ENCODE data around the gene IGF1R.
A peak's percentile ranks its signal among the peaks of the same experiment; 100 is the strongest.
"Not testable (repeated sequence)": the region's sequence is repeated elsewhere in the genome, so short reads cannot be mapped to it uniquely, and the experiment has no call there.

Gene IGF1R

DNA sequence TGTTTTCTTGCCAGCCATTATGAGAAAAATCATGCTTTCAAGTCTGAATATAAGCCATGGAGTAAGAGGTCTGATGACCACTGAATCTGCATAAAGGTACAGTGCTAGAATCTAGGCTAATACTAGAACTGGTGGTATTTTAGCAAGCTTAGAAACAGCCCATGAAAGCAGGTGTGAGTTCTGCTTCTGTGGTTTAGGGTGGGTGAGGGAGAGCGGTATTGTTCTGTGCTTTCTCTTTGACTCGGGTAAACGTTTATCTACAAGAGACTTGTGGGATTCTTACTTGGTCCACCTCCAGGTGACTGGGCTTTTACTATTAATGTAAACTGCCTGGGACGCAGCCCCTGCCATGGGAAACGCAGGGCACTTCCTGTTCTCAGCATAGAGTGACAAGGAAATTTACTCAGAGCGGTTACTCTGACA is 304.1 kb downstream of the IGF1R start:
- DNase-seq: no peak

DNA sequence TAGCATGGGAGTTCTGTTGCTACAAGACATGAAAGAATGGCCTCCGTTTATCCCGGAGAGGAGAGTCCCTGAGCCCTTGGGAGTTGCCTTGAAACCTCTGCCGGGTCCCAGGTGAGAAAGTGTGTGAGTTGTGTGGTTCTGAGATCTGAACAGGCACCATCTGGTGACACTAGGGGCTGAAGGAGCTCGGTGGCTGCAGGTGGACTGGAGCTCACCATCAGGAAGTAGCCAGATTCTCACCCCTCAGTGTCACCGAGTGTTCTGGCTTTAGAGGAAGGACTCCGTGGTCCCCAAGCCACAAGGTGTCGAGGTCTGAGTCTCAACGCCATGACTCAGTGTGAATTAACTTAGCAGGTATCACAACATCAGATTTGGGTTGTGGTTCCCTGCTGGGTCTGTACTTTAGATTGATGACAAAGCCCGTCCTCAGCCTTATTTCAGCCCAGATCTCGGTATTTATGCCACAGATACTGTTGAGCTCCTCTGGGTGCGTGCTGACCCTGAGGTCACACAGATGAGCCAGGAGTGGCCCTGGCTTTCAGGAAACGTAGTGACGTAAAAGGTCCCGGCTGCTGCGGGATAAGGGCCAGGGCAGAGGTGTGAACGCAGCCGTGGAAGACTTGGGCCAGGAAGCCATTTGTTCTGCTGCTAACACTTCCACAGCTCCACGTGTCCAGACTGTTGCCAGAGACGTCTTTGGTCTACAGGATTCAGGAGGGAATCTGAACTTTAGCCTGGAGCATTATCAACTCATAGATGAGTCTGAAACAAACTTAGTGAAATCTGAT is 304.9 kb downstream of the IGF1R start:
- no peak for DNase-seq

DNA sequence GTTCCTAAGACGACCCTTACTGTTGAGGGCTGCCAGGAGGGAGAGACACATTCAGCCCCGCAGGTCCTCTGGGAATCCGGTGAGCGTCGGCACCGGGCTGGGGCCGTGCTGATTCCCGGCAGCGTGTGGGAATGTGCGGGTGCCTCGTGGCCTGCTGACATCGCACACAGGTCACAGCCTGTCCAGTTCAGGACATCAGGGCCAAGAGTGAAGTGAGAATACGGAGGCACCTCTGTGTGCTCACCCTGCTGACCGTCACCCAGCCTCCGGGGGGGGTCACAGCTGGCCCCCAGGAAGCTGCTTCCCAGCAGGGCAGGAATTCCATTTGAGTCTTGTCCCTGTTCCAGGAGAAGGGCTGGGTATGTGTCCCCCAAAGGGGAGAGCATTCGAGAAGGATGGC is 305.6 kb downstream of the IGF1R start:
- DNase-seq: no peak

DNA sequence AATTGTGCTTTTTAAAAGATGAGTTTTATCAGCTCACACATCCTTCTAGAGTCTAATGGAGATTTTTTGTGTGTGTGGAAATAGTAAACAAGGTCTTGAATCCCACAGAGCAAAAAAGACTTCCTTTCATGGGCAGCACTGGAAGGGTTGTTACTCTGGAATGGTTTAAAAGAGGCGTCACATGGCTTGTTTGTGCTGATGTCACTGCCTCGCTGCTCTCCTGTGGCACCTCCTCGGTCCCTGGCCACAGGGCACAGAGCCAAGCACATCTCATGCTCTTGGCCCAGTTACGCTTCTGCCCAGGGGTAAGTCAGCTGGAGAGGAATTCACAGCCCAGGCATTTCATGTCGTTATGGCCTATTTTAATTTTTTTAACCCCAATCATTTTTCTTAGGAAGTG is 306.1 kb downstream of the IGF1R start:
- DNase-seq: peak; percentile 12

DNA sequence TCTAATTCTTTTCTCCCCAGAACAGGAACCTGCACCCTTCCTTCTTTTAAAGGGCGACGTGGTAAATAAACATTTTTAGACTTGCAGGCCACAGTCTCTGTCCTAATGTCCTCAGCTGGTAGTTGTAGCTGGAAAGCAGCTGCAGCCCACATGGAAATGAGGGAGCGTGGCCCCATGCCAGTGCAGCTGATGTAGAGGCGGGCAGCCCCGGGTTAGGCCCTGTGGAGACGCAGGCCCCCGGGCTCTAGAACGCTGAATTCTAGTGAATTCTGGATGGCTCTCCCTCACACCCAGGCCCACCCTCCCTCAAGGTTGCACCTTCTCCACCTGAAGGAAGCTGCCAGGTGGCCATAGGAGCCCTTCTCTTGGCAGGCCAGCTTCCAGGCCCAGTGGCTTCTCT is 307.0 kb downstream of the IGF1R start:
- no peak for DNase-seq

DNA sequence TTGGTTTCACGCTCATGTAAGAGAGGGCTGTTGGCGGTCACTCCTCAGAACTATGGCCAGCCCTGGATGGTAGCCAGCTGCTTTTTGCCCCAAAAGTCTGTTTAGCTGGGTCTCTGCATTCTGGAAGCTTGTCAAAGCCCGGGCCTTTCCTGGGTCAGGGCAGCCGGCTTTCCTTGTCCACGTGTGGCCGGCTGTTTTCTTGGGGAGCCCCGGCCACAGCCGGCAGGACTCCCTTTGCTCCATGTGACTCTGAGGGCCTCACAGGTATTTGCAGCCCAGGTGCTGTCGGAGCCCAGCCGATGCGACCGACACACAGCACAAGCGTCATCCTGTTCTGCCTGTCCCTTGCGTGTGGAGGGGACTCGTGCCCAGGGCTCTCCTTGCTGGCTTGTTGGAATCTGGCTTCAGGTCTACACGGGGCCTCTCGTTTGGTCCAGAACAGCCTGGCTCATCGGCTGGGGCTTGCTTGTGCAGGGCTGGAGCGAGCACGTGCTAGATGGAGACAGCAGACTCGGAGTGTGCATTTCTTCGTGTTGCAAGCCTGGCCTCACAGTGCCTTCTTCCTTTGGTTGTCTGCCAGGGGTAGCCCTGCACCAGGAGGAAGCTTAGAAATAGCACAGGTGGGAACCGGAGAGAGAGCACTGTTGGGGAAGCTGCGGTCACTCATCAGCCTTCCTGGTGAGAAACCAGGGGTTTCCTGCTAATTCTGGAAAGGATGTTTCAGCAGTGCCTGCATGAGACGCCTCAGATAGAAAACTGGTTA is 307.8 kb downstream of the IGF1R start:
- no peak for DNase-seq

DNA sequence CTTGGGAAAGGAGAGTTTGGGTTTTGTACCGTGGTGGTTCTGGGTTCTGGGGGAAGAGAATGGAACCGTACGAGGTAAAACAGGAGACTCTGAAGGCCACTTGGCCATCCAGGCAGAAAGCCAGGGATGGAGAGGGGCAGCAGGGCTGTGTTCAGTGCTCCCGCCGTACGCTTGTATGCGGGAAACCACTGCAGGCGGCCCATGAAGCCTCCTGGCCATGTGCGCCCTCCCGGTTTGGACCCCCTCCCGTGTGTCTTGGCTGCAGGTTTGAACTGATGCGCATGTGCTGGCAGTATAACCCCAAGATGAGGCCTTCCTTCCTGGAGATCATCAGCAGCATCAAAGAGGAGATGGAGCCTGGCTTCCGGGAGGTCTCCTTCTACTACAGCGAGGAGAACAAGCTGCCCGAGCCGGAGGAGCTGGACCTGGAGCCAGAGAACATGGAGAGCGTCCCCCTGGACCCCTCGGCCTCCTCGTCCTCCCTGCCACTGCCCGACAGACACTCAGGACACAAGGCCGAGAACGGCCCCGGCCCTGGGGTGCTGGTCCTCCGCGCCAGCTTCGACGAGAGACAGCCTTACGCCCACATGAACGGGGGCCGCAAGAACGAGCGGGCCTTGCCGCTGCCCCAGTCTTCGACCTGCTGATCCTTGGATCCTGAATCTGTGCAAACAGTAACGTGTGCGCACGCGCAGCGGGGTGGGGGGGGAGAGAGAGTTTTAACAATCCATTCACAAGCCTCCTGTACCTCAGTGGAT is 308.6 kb downstream of the IGF1R start:
- no peak for DNase-seq

DNA sequence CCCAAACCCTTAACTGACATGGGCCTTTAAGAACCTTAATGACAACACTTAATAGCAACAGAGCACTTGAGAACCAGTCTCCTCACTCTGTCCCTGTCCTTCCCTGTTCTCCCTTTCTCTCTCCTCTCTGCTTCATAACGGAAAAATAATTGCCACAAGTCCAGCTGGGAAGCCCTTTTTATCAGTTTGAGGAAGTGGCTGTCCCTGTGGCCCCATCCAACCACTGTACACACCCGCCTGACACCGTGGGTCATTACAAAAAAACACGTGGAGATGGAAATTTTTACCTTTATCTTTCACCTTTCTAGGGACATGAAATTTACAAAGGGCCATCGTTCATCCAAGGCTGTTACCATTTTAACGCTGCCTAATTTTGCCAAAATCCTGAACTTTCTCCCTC is 309.3 kb downstream of the IGF1R start:
- no peak for DNase-seq

DNA sequence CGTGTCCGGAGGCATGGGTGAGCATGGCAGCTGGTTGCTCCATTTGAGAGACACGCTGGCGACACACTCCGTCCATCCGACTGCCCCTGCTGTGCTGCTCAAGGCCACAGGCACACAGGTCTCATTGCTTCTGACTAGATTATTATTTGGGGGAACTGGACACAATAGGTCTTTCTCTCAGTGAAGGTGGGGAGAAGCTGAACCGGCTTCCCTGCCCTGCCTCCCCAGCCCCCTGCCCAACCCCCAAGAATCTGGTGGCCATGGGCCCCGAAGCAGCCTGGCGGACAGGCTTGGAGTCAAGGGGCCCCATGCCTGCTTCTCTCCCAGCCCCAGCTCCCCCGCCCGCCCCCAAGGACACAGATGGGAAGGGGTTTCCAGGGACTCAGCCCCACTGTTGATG is 309.7 kb downstream of the IGF1R start:
- no peak for DNase-seq

DNA sequence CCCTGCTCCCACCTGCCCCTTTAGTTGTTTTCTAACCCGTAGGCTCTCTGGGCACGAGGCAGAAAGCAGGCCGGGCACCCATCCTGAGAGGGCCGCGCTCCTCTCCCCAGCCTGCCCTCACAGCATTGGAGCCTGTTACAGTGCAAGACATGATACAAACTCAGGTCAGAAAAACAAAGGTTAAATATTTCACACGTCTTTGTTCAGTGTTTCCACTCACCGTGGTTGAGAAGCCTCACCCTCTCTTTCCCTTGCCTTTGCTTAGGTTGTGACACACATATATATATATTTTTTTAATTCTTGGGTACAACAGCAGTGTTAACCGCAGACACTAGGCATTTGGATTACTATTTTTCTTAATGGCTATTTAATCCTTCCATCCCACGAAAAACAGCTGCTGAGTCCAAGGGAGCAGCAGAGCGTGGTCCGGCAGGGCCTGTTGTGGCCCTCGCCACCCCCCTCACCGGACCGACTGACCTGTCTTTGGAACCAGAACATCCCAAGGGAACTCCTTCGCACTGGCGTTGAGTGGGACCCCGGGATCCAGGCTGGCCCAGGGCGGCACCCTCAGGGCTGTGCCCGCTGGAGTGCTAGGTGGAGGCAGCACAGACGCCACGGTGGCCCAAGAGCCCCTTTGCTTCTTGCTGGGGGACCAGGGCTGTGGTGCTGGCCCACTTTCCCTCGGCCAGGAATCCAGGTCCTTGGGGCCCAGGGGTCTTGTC is 310.7 kb downstream of the IGF1R start:
- DNase-seq: no peak

DNA sequence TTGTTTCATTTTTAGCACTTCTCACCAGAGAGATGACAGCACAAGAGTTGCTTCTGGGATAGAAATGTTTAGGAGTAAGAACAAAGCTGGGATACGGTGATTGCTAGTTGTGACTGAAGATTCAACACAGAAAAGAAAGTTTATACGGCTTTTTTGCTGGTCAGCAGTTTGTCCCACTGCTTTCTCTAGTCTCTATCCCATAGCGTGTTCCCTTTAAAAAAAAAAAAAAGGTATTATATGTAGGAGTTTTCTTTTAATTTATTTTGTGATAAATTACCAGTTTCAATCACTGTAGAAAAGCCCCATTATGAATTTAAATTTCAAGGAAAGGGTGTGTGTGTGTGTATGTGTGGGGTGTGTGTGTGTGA is 311.3 kb downstream of the IGF1R start:
- DNase-seq: no peak

DNA sequence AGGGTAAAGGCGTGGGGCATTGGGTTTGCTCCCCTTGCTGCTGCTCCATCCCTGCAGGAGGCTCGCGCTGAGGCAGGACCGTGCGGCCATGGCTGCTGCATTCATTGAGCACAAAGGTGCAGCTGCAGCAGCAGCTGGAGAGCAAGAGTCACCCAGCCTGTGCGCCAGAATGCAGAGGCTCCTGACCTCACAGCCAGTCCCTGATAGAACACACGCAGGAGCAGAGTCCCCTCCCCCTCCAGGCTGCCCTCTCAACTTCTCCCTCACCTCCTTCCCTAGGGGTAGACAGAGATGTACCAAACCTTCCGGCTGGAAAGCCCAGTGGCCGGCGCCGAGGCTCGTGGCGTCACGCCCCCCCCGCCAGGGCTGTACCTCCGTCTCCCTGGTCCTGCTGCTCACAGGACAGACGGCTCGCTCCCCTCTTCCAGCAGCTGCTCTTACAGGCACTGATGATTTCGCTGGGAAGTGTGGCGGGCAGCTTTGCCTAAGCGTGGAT is 312.3 kb downstream of the IGF1R start:
- no peak for DNase-seq

DNA sequence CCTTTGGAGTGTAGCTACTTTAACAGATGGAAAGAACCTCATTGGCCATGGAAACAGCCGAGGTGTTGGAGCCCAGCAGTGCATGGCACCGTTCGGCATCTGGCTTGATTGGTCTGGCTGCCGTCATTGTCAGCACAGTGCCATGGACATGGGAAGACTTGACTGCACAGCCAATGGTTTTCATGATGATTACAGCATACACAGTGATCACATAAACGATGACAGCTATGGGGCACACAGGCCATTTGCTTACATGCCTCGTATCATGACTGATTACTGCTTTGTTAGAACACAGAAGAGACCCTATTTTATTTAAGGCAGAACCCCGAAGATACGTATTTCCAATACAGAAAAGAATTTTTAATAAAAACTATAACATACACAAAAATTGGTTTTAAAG is 315.1 kb downstream of the IGF1R start:
- DNase-seq: no peak

DNA sequence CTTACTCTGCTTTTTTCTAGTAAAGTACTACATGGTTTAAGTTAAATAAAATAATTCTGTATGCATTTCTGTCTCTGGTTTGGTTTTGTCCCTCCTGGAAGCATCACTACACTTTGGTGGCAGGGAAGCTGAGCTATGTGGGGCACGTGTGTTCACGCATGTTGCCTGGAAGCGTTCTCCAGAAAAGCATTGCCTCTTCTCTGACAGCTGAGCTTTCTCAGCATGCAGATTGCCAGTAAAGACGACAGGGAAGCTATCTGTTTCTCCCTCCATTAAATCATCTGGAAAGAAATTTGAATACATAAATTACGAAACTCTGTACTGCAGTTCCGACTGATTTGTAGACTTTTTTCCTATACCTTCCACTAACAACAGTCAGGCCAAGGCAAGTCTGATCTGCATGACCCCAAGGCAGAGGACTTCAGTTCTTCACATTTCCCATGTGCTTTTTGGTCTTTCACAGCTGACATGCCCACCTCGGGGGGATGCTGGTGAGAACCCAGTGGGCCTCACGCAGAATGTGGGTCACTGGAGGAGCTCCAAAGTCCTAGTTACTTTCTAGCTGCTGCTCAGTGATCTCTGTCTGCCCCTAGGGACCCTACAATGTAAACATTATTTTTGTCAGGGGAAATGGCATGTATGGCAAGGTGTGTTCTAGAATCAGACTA is 316.3 kb downstream of the IGF1R start:
- no peak for DNase-seq

DNA sequence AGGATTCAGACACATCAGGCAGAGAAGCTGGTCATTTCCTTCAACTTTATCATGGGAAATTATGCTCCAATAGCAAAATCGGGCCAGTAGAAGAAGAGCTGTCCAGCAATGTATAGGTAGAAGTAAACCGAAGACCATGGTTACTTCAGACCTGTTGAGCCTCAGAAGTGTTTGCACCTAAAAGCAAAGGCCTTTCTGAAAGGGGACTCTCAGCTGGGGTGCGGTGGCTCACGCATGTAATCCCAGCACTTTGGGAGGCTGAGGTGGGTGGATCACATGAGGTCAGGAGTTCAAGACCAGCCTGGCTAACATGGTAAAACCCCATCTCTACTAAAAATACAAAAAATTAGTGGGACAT is 316.8 kb downstream of the IGF1R start:
- DNase-seq: not testable (repeated sequence)

DNA sequence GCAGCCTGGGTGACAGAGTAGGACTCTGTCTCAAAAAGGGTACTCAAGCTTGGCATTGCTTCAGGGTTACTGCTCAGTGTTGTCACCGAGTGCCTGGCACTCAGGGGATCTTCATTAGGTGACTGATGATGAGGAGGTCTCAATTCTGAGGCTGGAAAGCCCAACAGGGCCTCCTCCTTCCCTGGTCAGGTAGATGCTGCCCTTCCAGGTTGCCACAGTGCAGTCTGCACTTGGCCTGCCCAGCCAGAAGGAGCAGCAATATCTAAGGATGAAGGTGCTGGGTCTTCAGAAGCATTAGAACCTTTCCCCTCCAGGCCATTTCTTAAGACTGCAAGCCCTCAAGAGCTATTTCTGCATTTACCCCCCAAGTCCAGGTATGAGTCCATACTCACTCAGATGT is 317.3 kb downstream of the IGF1R start:
- DNase-seq: no peak

DNA sequence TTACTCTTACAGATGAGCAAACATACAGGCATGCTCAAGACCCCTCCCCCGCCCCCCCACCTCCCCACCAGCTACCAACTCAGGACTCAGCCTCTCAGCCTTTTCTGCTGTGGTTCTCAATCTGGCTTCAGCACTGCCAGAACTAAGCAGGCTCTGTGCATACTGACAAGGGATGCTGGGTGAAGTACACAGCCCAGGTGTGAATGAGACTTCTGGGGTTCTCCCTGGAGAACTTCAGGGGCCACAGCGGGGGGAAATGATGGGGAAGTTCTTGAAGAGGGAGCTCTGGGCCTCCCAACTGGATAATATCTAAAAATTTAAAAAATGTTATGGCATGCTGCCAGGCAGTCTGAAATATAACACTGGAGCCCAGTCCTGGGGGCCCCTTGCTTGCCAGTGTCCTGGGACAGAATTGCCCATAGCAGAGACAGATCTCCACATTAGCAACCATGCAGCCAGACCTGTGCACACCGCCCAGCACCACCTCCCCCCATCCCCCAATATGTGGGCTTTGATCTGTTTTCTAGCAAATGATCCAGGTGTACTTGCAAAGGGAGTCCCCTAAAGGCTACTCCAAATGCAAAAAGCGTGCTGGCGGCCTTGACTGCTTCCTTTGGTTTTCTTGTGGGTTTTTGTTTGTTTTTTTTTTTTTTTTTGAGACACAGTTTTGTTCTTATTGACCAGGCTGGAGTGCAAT is 317.9 kb downstream of the IGF1R start:
- DNase-seq: no peak

DNA sequence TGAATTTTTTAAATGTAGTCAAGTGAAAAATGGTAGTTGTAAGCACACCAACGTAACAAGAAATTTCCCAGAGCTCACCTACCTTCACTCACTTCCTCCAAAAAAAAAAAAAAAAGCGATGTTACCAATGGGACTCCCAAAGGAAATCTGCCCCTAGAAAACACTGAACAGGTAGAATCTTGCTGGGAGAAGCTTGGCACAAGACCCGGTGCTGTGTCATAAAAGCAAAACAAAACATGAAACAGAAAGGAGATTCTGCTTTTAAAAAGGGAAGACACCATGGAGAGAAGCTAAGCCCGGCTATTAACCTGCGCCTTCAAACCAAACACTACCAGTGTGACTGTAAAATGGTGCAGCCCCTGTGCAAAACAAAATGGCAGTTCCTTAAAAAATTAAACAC is 318.8 kb downstream of the IGF1R start:
- DNase-seq: no peak

DNA sequence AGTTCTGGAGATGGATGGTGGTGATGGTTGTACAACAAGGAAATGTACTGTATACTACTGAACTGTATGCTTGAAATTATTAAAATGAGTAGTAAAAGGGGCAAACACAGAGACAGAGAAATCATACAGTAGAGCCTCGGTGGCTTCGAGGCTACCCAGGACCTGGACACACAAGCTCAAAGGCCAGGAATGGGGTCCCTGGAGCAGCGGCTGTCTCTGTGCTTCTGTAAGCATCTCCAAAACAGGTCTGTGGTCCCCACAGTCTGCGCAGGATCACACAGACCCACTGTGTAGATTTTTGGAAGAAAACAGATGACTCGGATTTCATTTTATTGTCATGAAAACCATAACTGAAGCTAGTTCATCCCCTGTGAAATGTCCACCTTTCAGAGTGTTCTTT is 319.6 kb downstream of the IGF1R start:
- DNase-seq: no peak

DNA sequence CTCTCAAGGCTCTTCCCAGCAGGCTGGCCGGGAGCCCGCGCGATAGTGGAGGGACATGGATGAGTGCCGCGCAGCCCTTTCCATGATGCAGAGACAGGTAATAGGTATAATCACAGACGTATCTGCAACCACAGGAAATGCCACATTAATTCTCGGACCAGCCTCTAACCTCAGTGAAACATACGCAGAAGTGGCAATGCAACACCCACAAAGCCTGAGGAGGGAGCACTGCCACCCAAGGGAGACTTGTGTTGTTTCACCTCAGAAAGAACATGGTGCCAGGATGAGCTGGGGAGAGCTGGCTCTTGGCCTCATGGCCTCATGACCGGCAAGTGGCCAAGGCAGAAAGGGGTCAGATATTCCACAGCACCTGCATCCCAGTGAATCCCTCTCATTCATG is 320.2 kb downstream of the IGF1R start:
- DNase-seq: no peak

DNA sequence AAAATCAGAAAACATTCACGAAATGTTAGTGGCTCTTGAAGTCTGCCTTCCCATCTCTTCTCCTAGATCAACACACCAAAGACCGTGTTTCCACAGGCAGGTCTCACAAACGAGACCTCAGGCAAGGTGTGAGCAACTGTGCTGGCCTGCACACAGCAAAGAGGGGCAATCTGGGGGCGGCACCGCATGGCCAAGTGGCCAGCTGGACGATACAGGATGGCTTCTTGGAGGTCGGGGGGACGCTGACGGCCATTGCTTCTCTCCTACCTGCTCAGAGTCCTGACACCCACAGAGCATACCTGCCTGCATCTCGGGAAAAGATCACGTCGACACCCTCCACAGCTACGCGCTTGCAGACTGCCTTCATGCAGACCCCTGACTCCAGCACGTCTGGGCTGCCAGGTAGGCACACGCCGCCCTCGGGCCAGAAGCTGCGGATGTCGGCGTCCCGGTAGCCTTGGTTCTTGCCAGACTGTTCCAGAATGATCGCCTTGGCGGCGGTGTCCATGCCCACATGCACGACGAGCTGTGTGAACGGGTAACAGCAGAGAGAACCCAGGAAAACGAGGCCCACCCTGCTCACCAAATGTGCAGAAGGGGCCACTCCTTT is 320.9 kb downstream of the IGF1R start:
- DNase-seq: no peak
